Neural progenitor cell (in vitro differentiated cells): Measurements from ENCODE around the gene B3GALT5. TPM values are rescaled to one million over a fixed set of nuclear protein-coding genes. Genes with fewer than 3 reads are reported as not detected.

Experiments used
- DNase-seq: peaks from one replicate; pipeline ENCODE4 v3.0.0-alpha.2; 2016; ENCODE audit warnings: low spot score
- H2AFZ ChIP-seq: fragments of 200-600 bp; sonication (generic); replicated peaks from 2 replicates; pipeline ENCODE4 v1.6.1; 2016; ENCODE audit warnings: antibody characterized with exemption
- H3F3A ChIP-seq: fragments of 200-600 bp; sonication (generic); 2 replicates; pipeline ENCODE4 v1.6.1; 2016; ENCODE audit warnings: antibody characterized with exemption, low read depth
- H3K27ac ChIP-seq: fragments of 200-600 bp; sonication (generic); 2 replicates; pipeline ENCODE4 v1.5.1; 2016; ENCODE audit warnings: mild to moderate bottlenecking
- H3K27me3 ChIP-seq: fragments of 200-600 bp; sonication (generic); 2 replicates; pipeline ENCODE4 v1.6.1; 2016; ENCODE audit warnings: mild to moderate bottlenecking, moderate library complexity
- H3K36me3 ChIP-seq: fragments of 200-600 bp; sonication (generic); 2 replicates; pipeline ENCODE4 v1.5.1; 2016
- H3K4me1 ChIP-seq: fragments of 200-600 bp; sonication (generic); 2 replicates; pipeline ENCODE4 v1.6.1; 2016; ENCODE audit warnings: mixed run types
- H3K4me2 ChIP-seq: fragments of 200-600 bp; sonication (generic); 2 replicates; pipeline ENCODE4 v1.6.1; 2016
- H3K4me3 ChIP-seq: fragments of 200-600 bp; sonication (generic); 2 replicates; pipeline ENCODE4 v1.5.1; 2016
- H3K79me2 ChIP-seq: fragments of 200-600 bp; sonication (generic); 2 replicates; pipeline ENCODE4 v1.6.1; 2016; ENCODE audit warnings: low read depth
- H3K9ac ChIP-seq: fragments of 200-600 bp; sonication (generic); 2 replicates; pipeline ENCODE4 v1.6.1; 2016
- H3K9me3 ChIP-seq: fragments of 200-600 bp; sonication (generic); 2 replicates; pipeline ENCODE4 v1.5.1; 2016; ENCODE audit warnings: low read depth
- H4K20me1 ChIP-seq: fragments of 200-600 bp; sonication (generic); 2 replicates; pipeline ENCODE4 v1.6.1; 2016; ENCODE audit warnings: low read depth
- H3K27ac Mint-ChIP-seq: 3 replicates; pipeline ENCODE4 v1.8.0; 2021; ENCODE audit warnings: mixed read lengths
- H3K27me3 Mint-ChIP-seq: 2 replicates; pipeline ENCODE4 v1.8.0; 2022; ENCODE audit warnings: low read depth, mild to moderate bottlenecking, inconsistent platforms, moderate library complexity, mixed read lengths; ENCODE audit not compliant: insufficient read depth
- H3K36me3 Mint-ChIP-seq: 3 replicates; pipeline ENCODE4 v1.8.0; 2021; ENCODE audit warnings: mixed read lengths
- H3K4me1 Mint-ChIP-seq: 3 replicates; pipeline ENCODE4 v1.8.0; 2021; ENCODE audit warnings: mixed read lengths
- H3K4me3 Mint-ChIP-seq: 3 replicates; pipeline ENCODE4 v1.8.0; 2021; ENCODE audit warnings: mild to moderate bottlenecking, moderate library complexity, mixed read lengths
- H3K9me3 Mint-ChIP-seq: 3 replicates; pipeline ENCODE4 v1.8.0; 2020; ENCODE audit warnings: mixed read lengths
- EZH2 ChIP-seq: fragments of 200-600 bp; sonication (generic); IDR thresholded peaks from 2 replicates; pipeline ENCODE4 v1.6.1; 2017; ENCODE audit warnings: antibody characterized with exemption, mild to moderate bottlenecking, moderate library complexity
- EZH2phosphoT487 ChIP-seq: fragments of 200-600 bp; sonication (generic); IDR thresholded peaks from 2 replicates; pipeline ENCODE4 v1.6.1; 2017; ENCODE audit warnings: antibody characterized with exemption
- total RNA-seq: library from RNA; depleted of rRNA; stranded (reverse); fragments of >200 nt; gene quantifications from 2 replicates; pipeline ENCODE4 v1.2.3, GENCODE V29; 2015; ENCODE audit warnings: low replicate concordance
- TF ChIP-seq, protein P1 (sequence below): fragments of 200-600 bp; sonication (generic); IDR thresholded peaks from 2 replicates; pipeline ENCODE4 v1.5.1; 2017; ENCODE audit warnings: antibody characterized with exemption, mild to moderate bottlenecking

Gene B3GALT5
- total RNA-seq, 1 donor from 2014 or later = 1.3 TPM

DNA sequence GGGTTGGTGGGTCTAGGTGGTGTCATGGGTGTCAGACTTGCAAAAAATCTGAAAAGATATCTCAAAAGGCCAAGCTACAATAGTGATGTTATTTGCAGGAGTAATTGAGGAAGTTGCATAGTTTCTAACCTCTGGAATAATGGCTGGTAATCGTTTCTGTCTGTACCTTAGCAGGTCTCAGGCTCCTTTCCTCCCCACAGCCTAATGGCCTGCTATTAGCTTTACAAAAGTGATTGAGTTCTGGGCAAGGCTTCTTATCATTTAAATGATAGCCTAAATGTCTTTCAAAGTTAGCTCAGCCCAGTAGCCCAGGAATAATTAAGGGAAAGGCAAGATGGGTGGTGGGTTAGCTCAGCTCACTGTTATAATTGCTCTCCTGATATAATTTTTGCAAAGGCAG is 94.6 kb downstream of the B3GALT5 start:
- no peaks in the 10 kb centered on the region for H4K20me1 ChIP-seq

DNA sequence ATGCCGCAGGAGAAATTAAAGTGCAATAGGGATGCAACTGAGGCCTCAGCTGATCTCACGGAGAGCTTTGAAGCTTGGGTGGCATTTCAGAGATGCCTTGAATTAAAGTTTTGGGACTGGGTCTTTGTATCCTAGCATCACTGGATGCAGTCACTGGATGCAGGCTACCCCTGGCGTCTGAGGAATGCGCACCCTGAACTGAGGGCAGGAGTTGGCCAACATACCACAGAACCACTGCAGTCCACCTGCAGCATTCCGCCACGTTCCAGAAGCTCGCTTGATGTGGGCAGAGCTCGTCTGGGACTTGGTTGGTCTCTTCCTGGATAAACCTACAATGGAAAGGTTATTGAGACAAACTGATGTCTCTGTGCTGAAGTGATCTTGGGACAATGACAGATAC is 98.1 kb downstream of the B3GALT5 start:
- Mint-ChIP-seq H3K9me3 (no peaks in the 10 kb centered on the region), H3K36me3 (no peaks in the 10 kb centered on the region), H3K4me3 (no peak overlapping the region), H3K27me3 (peaks cover 9% of the 10 kb centered on the region), H3K27ac (no peak overlapping the region), H3K4me1 (peaks cover 6% of the 10 kb centered on the region)
- Histone ChIP-seq H3F3A (no peaks in the 10 kb centered on the region), H3K9ac (no peak overlapping the region), H3K4me3 (no peak overlapping the region), H4K20me1 (no peaks in the 10 kb centered on the region), H3K27ac (no peak overlapping the region), H3K27me3 (no peaks in the 10 kb centered on the region), H3K36me3 (no peaks in the 10 kb centered on the region), H3K4me1 (no peaks in the 10 kb centered on the region), H3K9me3 (no peaks in the 10 kb centered on the region), H2AFZ (no peak overlapping the region), H3K4me2 (no peak overlapping the region), H3K79me2 (no peaks in the 10 kb centered on the region)
- TF ChIP-seq EZH2 = no peak
- no peak for TF ChIP-seq EZH2phosphoT487
- TF ChIP-seq, protein P1, sequence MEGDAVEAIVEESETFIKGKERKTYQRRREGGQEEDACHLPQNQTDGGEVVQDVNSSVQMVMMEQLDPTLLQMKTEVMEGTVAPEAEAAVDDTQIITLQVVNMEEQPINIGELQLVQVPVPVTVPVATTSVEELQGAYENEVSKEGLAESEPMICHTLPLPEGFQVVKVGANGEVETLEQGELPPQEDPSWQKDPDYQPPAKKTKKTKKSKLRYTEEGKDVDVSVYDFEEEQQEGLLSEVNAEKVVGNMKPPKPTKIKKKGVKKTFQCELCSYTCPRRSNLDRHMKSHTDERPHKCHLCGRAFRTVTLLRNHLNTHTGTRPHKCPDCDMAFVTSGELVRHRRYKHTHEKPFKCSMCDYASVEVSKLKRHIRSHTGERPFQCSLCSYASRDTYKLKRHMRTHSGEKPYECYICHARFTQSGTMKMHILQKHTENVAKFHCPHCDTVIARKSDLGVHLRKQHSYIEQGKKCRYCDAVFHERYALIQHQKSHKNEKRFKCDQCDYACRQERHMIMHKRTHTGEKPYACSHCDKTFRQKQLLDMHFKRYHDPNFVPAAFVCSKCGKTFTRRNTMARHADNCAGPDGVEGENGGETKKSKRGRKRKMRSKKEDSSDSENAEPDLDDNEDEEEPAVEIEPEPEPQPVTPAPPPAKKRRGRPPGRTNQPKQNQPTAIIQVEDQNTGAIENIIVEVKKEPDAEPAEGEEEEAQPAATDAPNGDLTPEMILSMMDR = no peak
- no peak for DNase-seq

More for the DNA sequence above, 94.6 kb downstream of the B3GALT5 start:
- peaks cover 11% of the 10 kb centered on the region for H3K9me3 Mint-ChIP-seq
- no peak overlapping the region for H3K27ac Mint-ChIP-seq
- Histone ChIP-seq H3K36me3 (no peaks in the 10 kb centered on the region), H3K27ac (no peak overlapping the region), H3K4me2 (no peak overlapping the region), H3K9me3 (no peaks in the 10 kb centered on the region), H3K79me2 (no peaks in the 10 kb centered on the region), H3K4me1 (no peaks in the 10 kb centered on the region), H2AFZ (no peak overlapping the region), H3K27me3 (no peaks in the 10 kb centered on the region), H3K4me3 (no peak overlapping the region), H3K9ac (no peak overlapping the region), H3F3A (no peaks in the 10 kb centered on the region)
- no peaks in the 10 kb centered on the region for H3K4me1 Mint-ChIP-seq
- peaks cover 2% of the 10 kb centered on the region for H3K27me3 Mint-ChIP-seq
- TF ChIP-seq EZH2 = no peak
- TF ChIP-seq, protein P1 = no peak
- H3K36me3 Mint-ChIP-seq = no peaks in the 10 kb centered on the region
- no peak for DNase-seq
- no peak overlapping the region for H3K4me3 Mint-ChIP-seq

DNA sequence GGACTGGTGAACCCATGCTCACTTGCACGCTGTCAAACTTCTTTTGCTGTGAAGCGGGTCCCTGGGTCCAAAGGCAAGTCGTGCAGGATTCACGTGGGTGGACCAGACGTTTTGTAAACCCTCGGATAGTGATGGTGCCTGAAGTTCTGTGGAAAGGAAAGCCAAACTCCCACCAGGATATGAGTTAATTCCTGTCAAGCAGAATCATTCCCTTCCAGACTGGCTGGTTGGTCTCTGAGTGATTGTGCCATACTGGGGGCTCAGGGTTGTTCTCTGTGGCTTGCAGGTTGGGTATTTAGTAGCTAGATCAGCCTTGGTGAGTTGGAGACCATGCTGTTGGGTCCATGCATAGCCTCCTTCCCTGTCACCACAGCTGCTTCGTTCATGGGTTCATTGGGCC is 99.5 kb downstream of the B3GALT5 start:
- H4K20me1 ChIP-seq = no peaks in the 10 kb centered on the region
- Mint-ChIP-seq H3K4me1 (peaks cover 6% of the 10 kb centered on the region), H3K27me3 (peaks cover 9% of the 10 kb centered on the region), H3K36me3 (no peaks in the 10 kb centered on the region), H3K27ac (no peak overlapping the region), H3K4me3 (no peak overlapping the region), H3K9me3 (no peaks in the 10 kb centered on the region)
- no peak overlapping the region for H2AFZ ChIP-seq
- H3K4me2 ChIP-seq = no peak overlapping the region
- H3K9ac ChIP-seq = no peak overlapping the region
- H3K27ac ChIP-seq = no peak overlapping the region
- no peaks in the 10 kb centered on the region for H3K27me3 ChIP-seq
- no peak for DNase-seq
- no peaks in the 10 kb centered on the region for H3F3A ChIP-seq
- TF ChIP-seq EZH2phosphoT487 (no peak), EZH2 (no peak)
- TF ChIP-seq, protein P1 = no peak
- H3K9me3 ChIP-seq = no peaks in the 10 kb centered on the region
- H3K4me3 ChIP-seq = no peak overlapping the region
- no peaks in the 10 kb centered on the region for H3K36me3 ChIP-seq
- H3K79me2 ChIP-seq = no peaks in the 10 kb centered on the region
- no peaks in the 10 kb centered on the region for H3K4me1 ChIP-seq
